D721Med (cell line): ENCODE measurements around the gene PLEKHJ1.

ENCODE experiments used
- DNase-seq: peaks from one replicate; pipeline ENCODE4 v3.0.0; 2011; ENCODE audit warnings: low spot score; ENCODE audit not compliant: insufficient read length
- FAIRE-seq: peaks from 2 replicates; lab custom pipeline; 2011; peaks lifted over from hg19 to GRCh38; lab: Jason Lieb, UNC
- CTCF ChIP-seq: IDR thresholded peaks from 2 replicates; pipeline ENCODE4 v1.5.1; 2012; ENCODE audit warnings: mild to moderate bottlenecking, control low read depth; ENCODE audit not compliant: insufficient read depth; ENCODE audit errors: missing control alignments

The PLEKHJ1 gene

GRCh38 chr19:2210987-2211740 lies 25.0 kb downstream of the PLEKHJ1 start:
- no peak for DNase-seq
- TF ChIP-seq CTCF: no peak
- no peak for FAIRE-seq

GRCh38 chr19:2210206-2210605 lies 25.9 kb downstream of the PLEKHJ1 start:
- FAIRE-seq: no peak
- TF ChIP-seq CTCF: no peak
- no peak for DNase-seq

- FAIRE-seq (no peak), DNase-seq (no peak)
- TF ChIP-seq CTCF: no peak
Measured at GRCh38 chr19:2209408-2209807, 26.7 kb downstream of the PLEKHJ1 start.

GRCh38 chr19:2208975-2209374 lies 27.2 kb downstream of the PLEKHJ1 start:
- FAIRE-seq (no peak), DNase-seq (no peak)

GRCh38 chr19:2207991-2208860 lies 27.9 kb downstream of the PLEKHJ1 start:
- TF ChIP-seq CTCF: no peak

More at GRCh38 chr19:2208975-2209374, 27.2 kb downstream of the PLEKHJ1 start:
- no peak for TF ChIP-seq CTCF

GRCh38 chr19:2207008-2207407 lies 29.1 kb downstream of the PLEKHJ1 start:
- no peak for FAIRE-seq
- DNase-seq: no peak
- TF ChIP-seq CTCF: no peak

More at GRCh38 chr19:2207991-2208860, 27.9 kb downstream of the PLEKHJ1 start:
- DNase-seq (no peak), FAIRE-seq (no peak)
